ENCODE results near the gene ATF1.

Gene ATF1

GRCh38 chr12:50740307-50740706 lies 23.6 kb upstream of the ATF1 start:
- TF ChIP-seq, protein P1, sequence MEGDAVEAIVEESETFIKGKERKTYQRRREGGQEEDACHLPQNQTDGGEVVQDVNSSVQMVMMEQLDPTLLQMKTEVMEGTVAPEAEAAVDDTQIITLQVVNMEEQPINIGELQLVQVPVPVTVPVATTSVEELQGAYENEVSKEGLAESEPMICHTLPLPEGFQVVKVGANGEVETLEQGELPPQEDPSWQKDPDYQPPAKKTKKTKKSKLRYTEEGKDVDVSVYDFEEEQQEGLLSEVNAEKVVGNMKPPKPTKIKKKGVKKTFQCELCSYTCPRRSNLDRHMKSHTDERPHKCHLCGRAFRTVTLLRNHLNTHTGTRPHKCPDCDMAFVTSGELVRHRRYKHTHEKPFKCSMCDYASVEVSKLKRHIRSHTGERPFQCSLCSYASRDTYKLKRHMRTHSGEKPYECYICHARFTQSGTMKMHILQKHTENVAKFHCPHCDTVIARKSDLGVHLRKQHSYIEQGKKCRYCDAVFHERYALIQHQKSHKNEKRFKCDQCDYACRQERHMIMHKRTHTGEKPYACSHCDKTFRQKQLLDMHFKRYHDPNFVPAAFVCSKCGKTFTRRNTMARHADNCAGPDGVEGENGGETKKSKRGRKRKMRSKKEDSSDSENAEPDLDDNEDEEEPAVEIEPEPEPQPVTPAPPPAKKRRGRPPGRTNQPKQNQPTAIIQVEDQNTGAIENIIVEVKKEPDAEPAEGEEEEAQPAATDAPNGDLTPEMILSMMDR (IDR thresholded peaks at IDR 0.05), result no peak
- Histone ChIP-seq H3K9ac (no peak overlapping the region), H3K4me3 (ENCODE audit: low read depth, low read length) (no peak overlapping the region), H3K9me3 (ENCODE audit: control insufficient read depth, low read length) (no peaks in the 10 kb centered on the region), H3K4me1 (no peaks in the 10 kb centered on the region), H2AFZ (no peak overlapping the region), H3K79me2 (no peaks in the 10 kb centered on the region), H3K27me3 (ENCODE audit: control insufficient read depth, insufficient read depth, low read length) (no peaks in the 10 kb centered on the region), H3K4me2 (ENCODE audit: low read length) (no peak overlapping the region), H3K27ac (no peak overlapping the region), H3K36me3 (ENCODE audit: control insufficient read depth, insufficient read depth, low read length) (no peaks in the 10 kb centered on the region)

DNA sequence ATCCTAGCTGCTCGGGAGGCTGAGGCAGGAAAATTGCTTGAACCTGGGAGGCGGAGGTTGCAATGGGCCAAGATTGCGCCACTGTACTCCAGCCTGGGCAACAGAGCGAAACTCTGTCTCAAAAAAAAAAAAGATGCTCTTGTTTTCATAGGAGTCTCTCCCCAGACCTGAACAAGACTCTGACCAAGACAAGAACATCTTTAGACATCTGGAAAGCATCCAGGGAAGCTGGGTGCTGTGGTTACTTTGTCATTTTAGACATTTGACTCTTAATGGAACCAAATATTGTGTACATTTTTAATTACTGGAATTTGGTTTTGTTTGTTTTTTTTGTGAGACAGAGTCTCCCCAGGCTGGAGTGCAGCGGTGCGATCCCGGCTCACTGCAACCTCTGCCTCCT lies 21.1 kb upstream of the ATF1 start:
- Histone ChIP-seq H3K4me1 (no peaks in the 10 kb centered on the region), H3K27ac (no peak overlapping the region), H3K27me3 (ENCODE audit: control insufficient read depth, insufficient read depth, low read length) (no peaks in the 10 kb centered on the region), H3K9ac (no peak overlapping the region), H3K9me3 (ENCODE audit: control insufficient read depth, low read length) (no peaks in the 10 kb centered on the region), H3K4me2 (ENCODE audit: low read length) (no peak overlapping the region), H3K36me3 (ENCODE audit: control insufficient read depth, insufficient read depth, low read length) (no peaks in the 10 kb centered on the region), H2AFZ (no peak overlapping the region), H3K79me2 (no peaks in the 10 kb centered on the region), H3K4me3 (ENCODE audit: low read depth, low read length) (no peak overlapping the region)
- TF ChIP-seq, protein P1 (IDR thresholded peaks at IDR 0.05), result no peak

GRCh38 chr12:50745861-50746260 lies 18.0 kb upstream of the ATF1 start:
- no peak overlapping the region for H3K27ac ChIP-seq
- H3K4me3 ChIP-seq (ENCODE audit: low read depth, low read length), result no peak overlapping the region

GRCh38 chr12:50746431-50746830 lies 17.5 kb upstream of the ATF1 start:
- H3K4me1 ChIP-seq, result no peaks in the 10 kb centered on the region
- no peak overlapping the region for H3K9ac ChIP-seq
- H3K79me2 ChIP-seq, result no peaks in the 10 kb centered on the region
- H3K9me3 ChIP-seq (ENCODE audit: control insufficient read depth, low read length), result no peaks in the 10 kb centered on the region
- no peaks in the 10 kb centered on the region for H3K36me3 ChIP-seq (ENCODE audit: control insufficient read depth, insufficient read depth, low read length)
- no peak overlapping the region for H3K27ac ChIP-seq
- TF ChIP-seq, protein P1 (IDR thresholded peaks at IDR 0.05), result no peak
- H3K4me3 ChIP-seq (ENCODE audit: low read depth, low read length), result no peak overlapping the region
- no peak overlapping the region for H3K4me2 ChIP-seq (ENCODE audit: low read length)
- no peaks in the 10 kb centered on the region for H3K27me3 ChIP-seq (ENCODE audit: control insufficient read depth, insufficient read depth, low read length)
- no peak overlapping the region for H2AFZ ChIP-seq

More at GRCh38 chr12:50745861-50746260, 18.0 kb upstream of the ATF1 start:
- H3K4me1 ChIP-seq, result no peaks in the 10 kb centered on the region
- no peak overlapping the region for H3K9ac ChIP-seq
- no peaks in the 10 kb centered on the region for H3K9me3 ChIP-seq (ENCODE audit: control insufficient read depth, low read length)
- no peak overlapping the region for H3K4me2 ChIP-seq (ENCODE audit: low read length)
- no peak overlapping the region for H2AFZ ChIP-seq
- no peaks in the 10 kb centered on the region for H3K79me2 ChIP-seq
- TF ChIP-seq, protein P1 (IDR thresholded peaks at IDR 0.05), result no peak
- H3K36me3 ChIP-seq (ENCODE audit: control insufficient read depth, insufficient read depth, low read length), result no peaks in the 10 kb centered on the region
- no peaks in the 10 kb centered on the region for H3K27me3 ChIP-seq (ENCODE audit: control insufficient read depth, insufficient read depth, low read length)

DNA sequence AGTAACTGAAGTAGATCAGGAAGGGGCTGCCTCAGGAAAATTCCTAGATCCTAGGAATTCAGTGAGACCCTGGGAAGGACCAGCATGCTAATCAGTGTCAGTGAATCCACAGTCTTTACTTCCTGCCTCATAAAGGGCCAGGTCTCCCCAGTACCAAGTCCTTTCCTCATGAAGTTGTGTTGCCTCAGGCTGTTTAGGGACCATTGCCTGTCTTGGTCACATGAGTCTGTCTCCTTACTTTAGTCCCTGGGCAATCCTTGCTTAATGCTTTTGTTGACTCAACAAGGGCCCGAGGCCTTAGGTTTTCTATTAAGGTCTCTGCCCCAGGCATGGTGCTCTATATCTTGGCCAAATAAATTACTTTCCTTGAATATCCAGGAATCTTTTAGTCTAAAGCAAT lies 16.1 kb upstream of the ATF1 start:
- TF ChIP-seq, protein P1 (IDR thresholded peaks at IDR 0.05), result no peak
- no peaks in the 10 kb centered on the region for H3K79me2 ChIP-seq
- no peak overlapping the region for H2AFZ ChIP-seq
- H3K4me1 ChIP-seq, result no peaks in the 10 kb centered on the region
- H3K27me3 ChIP-seq (ENCODE audit: control insufficient read depth, insufficient read depth, low read length), result no peaks in the 10 kb centered on the region
- no peaks in the 10 kb centered on the region for H3K36me3 ChIP-seq (ENCODE audit: control insufficient read depth, insufficient read depth, low read length)
- H3K27ac ChIP-seq, result no peak overlapping the region
- H3K4me3 ChIP-seq (ENCODE audit: low read depth, low read length), result no peak overlapping the region
- no peak overlapping the region for H3K9ac ChIP-seq
- H3K4me2 ChIP-seq (ENCODE audit: low read length), result no peak overlapping the region
- H3K9me3 ChIP-seq (ENCODE audit: control insufficient read depth, low read length), result no peaks in the 10 kb centered on the region

Data from parathyroid adenoma (tissue), 2 donors.